Hepatocyte (in vitro differentiated cells): ENCODE measurements around the gene ZSWIM4. TPM values are rescaled to one million over a fixed set of nuclear protein-coding genes. Genes with fewer than 3 reads are reported as not detected.

Experiments
- DNase-seq: peaks from one replicate; pipeline ENCODE4 v3.0.0-alpha.2; 2016; ENCODE audit warnings: low spot score
- H2AFZ ChIP-seq: fragments of 200-600 bp; sonication (generic); 2 replicates; pipeline ENCODE4 v1.6.0; 2016; ENCODE audit warnings: antibody characterized with exemption, mild to moderate bottlenecking
- H3K27ac ChIP-seq: fragments of 200-600 bp; sonication (generic); 2 replicates; pipeline ENCODE4 v1.5.1; 2016; ENCODE audit warnings: mild to moderate bottlenecking
- H3K27me3 ChIP-seq: fragments of 200-600 bp; sonication (generic); 2 replicates; pipeline ENCODE4 v1.6.1; 2016
- H3K36me3 ChIP-seq: fragments of 200-600 bp; sonication (generic); replicated peaks from 2 replicates; pipeline ENCODE4 v1.5.1; 2016; ENCODE audit warnings: low read depth; ENCODE audit not compliant: insufficient read depth
- H3K4me1 ChIP-seq: fragments of 200-600 bp; sonication (generic); 2 replicates; pipeline ENCODE4 v1.5.1; 2016; ENCODE audit warnings: mild to moderate bottlenecking, moderate library complexity; ENCODE audit not compliant: insufficient read depth
- H3K4me2 ChIP-seq: fragments of 200-600 bp; sonication (generic); 2 replicates; pipeline ENCODE4 v1.6.0; 2016
- H3K4me3 ChIP-seq: fragments of 200-600 bp; sonication (generic); 2 replicates; pipeline ENCODE4 v1.5.1; 2016; ENCODE audit warnings: mild to moderate bottlenecking
- H3K79me2 ChIP-seq: fragments of 200-600 bp; sonication (generic); 2 replicates; pipeline ENCODE4 v1.6.0; 2017; ENCODE audit warnings: mild to moderate bottlenecking
- H3K9me2 ChIP-seq: fragments of 200-600 bp; sonication (generic); replicated peaks from 2 replicates; pipeline ENCODE4 v1.6.0; 2017; ENCODE audit warnings: mild to moderate bottlenecking; ENCODE audit not compliant: insufficient read depth
- H3K9me3 ChIP-seq: fragments of 200-600 bp; sonication (generic); 2 replicates; pipeline ENCODE4 v1.5.1; 2016; ENCODE audit warnings: low read depth, mild to moderate bottlenecking
- H4K20me1 ChIP-seq: fragments of 200-600 bp; sonication (generic); 2 replicates; pipeline ENCODE4 v1.6.0; 2016; ENCODE audit warnings: mild to moderate bottlenecking; ENCODE audit not compliant: insufficient read depth, poor library complexity, severe bottlenecking
- EZH2 ChIP-seq: fragments of 200-600 bp; sonication (generic); IDR thresholded peaks from 2 replicates; pipeline ENCODE4 v1.6.1; 2016; ENCODE audit warnings: antibody characterized with exemption, mild to moderate bottlenecking, borderline replicate concordance
- EZH2phosphoT487 ChIP-seq: fragments of 200-600 bp; sonication (generic); IDR thresholded peaks from one replicate; pipeline ENCODE4 v1.6.1; 2018; ENCODE audit warnings: antibody characterized with exemption, mild to moderate bottlenecking, low read depth, moderate library complexity; ENCODE audit not compliant: unreplicated experiment, severe bottlenecking
- WGBS: methylation state at CpG from one replicate; pipeline ENCODE4 v1.1.6; 2016; ENCODE audit warnings: low lambda C conversion rate; ENCODE audit errors: missing lambda C conversion rate; 5-methylcytosine and 5-hydroxymethylcytosine counted together
- polyA plus RNA-seq: library from polyadenylated mRNA; unstranded; fragments of >200 nt; fragmentation: Nextera tagmentation; extraction: Ambion mirVana; gene quantifications from 2 replicates; pipeline ENCODE4 v1.2.1, GENCODE V29; 2016
- total RNA-seq: library from RNA; depleted of rRNA; stranded (reverse); fragments of >200 nt; gene quantifications from 2 replicates; pipeline ENCODE4 v1.2.3, GENCODE V29; 2014
- TF ChIP-seq, protein P1 (sequence below): fragments of 200-600 bp; sonication (generic); IDR thresholded peaks from 2 replicates; pipeline ENCODE4 v1.5.1; 2016; ENCODE audit warnings: antibody characterized with exemption, mild to moderate bottlenecking; ENCODE audit not compliant: poor library complexity

ZSWIM4 gene
- total and polyA plus RNA-seq, 2 experiments from 2014 or later = 3.5 to 3.7 TPM

DNA sequence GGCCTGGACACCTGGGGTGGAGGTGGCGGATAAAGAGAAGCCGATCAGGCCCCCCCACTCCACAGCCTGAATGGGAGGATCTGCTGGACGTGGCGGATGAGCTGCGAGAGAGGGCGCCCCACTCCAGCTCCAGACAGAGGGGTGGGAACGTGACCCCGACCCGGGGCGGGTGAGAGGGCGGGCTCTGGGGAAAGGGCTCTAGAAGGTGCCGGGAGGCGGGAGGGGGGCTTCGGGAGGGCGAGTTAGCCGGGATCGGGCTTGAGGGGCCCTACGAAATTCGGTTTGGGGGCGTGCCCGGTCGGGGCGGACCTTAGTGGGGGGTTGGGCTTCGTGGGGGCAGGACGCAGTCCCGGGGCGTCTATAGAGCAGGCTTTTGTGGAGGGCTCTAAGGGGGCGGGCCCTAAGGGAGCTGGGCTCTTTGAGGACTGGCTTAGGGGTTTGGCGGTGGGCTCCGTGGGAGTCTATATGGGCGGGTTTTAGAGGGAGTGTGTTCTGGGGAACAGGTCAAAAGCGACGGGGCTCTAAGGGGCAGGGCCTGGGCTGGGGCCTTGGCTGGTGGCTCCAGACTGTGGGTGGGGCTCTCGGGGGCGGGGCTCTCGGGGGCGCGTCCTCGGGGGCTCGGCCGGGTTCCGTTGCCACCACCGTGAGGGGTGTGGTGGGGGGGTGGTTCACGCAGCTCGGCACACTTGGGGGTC lies 77.6 kb downstream of the ZSWIM4 start:
- peak overlapping the region; percentile 95 for H2AFZ ChIP-seq
- H3K4me1 ChIP-seq = peaks cover 5% of the 10 kb centered on the region
- TF ChIP-seq, protein P1, sequence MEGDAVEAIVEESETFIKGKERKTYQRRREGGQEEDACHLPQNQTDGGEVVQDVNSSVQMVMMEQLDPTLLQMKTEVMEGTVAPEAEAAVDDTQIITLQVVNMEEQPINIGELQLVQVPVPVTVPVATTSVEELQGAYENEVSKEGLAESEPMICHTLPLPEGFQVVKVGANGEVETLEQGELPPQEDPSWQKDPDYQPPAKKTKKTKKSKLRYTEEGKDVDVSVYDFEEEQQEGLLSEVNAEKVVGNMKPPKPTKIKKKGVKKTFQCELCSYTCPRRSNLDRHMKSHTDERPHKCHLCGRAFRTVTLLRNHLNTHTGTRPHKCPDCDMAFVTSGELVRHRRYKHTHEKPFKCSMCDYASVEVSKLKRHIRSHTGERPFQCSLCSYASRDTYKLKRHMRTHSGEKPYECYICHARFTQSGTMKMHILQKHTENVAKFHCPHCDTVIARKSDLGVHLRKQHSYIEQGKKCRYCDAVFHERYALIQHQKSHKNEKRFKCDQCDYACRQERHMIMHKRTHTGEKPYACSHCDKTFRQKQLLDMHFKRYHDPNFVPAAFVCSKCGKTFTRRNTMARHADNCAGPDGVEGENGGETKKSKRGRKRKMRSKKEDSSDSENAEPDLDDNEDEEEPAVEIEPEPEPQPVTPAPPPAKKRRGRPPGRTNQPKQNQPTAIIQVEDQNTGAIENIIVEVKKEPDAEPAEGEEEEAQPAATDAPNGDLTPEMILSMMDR = peak; percentile 48
- TF ChIP-seq EZH2 (no peak), EZH2phosphoT487 (no peak)
- H3K4me2 ChIP-seq = peak overlapping the region; percentile 91
- no peaks in the 10 kb centered on the region for H3K36me3 ChIP-seq
- H4K20me1 ChIP-seq = no peaks in the 10 kb centered on the region
- 5% methylated on average over 25 of the region's 45 CpGs for WGBS
- peak overlapping the region; percentile 77 for H3K4me3 ChIP-seq
- no peaks in the 10 kb centered on the region for H3K9me2 ChIP-seq
- H3K27ac ChIP-seq = no peak overlapping the region
- no peaks in the 10 kb centered on the region for H3K27me3 ChIP-seq
- no peaks in the 10 kb centered on the region for H3K79me2 ChIP-seq
- H3K9me3 ChIP-seq = no peaks in the 10 kb centered on the region
- peak; percentile 65 for DNase-seq

DNA sequence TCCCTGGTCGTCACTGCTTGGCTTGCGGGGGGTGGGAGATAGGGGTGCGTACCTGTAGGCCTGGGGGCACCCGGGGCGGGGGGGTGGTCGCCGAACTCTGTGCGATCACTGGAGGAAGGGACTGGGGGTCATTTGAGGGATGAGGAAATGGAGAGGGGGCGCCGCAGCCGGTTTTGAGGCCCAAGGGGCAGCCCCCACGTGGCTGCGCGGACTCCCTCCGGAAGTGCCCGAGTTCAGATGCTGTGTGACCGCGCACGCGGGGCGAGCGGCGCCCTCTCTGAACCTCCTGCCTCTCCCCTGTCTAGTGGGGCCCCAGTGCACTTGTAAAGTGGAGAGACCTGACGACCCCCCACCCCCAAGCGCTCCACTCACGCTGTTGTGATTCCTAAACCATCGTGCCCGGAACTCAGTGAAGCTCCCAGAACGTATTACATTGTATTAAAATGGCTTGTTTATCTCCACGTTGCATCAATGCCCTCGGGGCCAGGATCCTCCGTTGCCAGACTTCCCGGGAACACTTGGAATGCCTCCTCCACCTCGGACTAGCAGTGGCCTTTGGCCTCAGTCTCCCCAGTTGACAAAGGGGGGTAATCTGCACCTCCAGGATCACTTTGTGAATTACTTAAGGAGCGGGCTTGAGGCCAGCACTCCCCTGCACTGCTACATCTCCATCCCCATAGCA lies 78.7 kb downstream of the ZSWIM4 start:
- Histone ChIP-seq H3K9me2 (no peaks in the 10 kb centered on the region), H3K4me1 (peaks cover 5% of the 10 kb centered on the region), H4K20me1 (no peaks in the 10 kb centered on the region), H3K4me2 (no peak overlapping the region), H2AFZ (no peak overlapping the region), H3K9me3 (no peaks in the 10 kb centered on the region), H3K27me3 (no peaks in the 10 kb centered on the region), H3K27ac (no peak overlapping the region), H3K79me2 (no peaks in the 10 kb centered on the region), H3K4me3 (no peak overlapping the region), H3K36me3 (no peaks in the 10 kb centered on the region)
- no peak for DNase-seq
- WGBS = 53% methylated on average over 23 of the region's 35 CpGs
- TF ChIP-seq EZH2phosphoT487 (no peak), EZH2 (no peak)
- TF ChIP-seq, protein P1 = no peak

DNA sequence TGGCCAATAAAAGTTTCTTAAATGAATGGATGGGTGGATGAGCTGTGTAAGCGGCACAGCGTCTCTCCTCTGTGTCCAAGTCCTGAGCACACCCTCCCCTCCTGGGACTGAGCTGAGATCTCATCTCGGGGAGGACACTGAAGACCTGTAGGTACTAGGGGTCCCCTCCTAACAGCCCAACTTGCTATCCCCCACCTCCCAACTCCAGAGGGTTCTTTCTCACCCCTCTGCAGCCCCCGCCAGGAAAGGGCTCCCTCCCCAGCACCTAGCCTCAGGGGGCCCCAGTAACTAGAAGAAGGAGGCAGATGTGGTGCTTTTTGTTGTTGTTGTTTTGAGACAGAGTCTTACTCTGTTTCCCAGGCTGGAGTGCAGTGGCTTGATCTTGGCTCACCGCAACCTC lies 80.6 kb downstream of the ZSWIM4 start:
- no peak for TF ChIP-seq EZH2
- TF ChIP-seq, protein P1 = no peak
- TF ChIP-seq EZH2phosphoT487 = no peak
- Histone ChIP-seq H3K36me3 (no peaks in the 10 kb centered on the region), H3K27ac (no peak overlapping the region), H4K20me1 (no peaks in the 10 kb centered on the region), H2AFZ (no peak overlapping the region), H3K4me1 (peaks cover 10% of the 10 kb centered on the region), H3K79me2 (no peaks in the 10 kb centered on the region), H3K4me3 (no peak overlapping the region), H3K27me3 (no peaks in the 10 kb centered on the region), H3K9me3 (no peaks in the 10 kb centered on the region), H3K9me2 (no peaks in the 10 kb centered on the region), H3K4me2 (no peak overlapping the region)
- DNase-seq = peak; percentile 1
- 96% methylated on average over 5 of the region's 5 CpGs for WGBS
